H1 (cell line): ENCODE data around the gene KRTAP5-8. TPM values are rescaled to one million over a fixed set of nuclear protein-coding genes. Genes with fewer than 3 reads are reported as not detected.

Source experiments
- CHD7 ChIP-seq: fragments of 300-600 bp; sonication (generic); IDR thresholded peaks from 2 replicates; pipeline ENCODE4 v1.7.1; 2012; ENCODE audit warnings: low read length, moderate library complexity, mild to moderate bottlenecking, inconsistent platforms; ENCODE audit not compliant: insufficient replicate concordance
- polyA plus RNA-seq, 7 experiments: library from polyadenylated mRNA; depleted of rRNA in 3 of 7; stranded (reverse) in 5 of 7; unstranded in 2 of 7; fragments of >200 nt in 5 of 7; fragments of 200-250 nt in 2 of 7; gene quantifications; 1 replicate in 5 of 7; 2 replicates in 1 of 7; 4 replicates in 1 of 7; pipeline versions ENCODE4 v1.2.1 to v1.2.3, GENCODE V29; 2011 to 2013; ENCODE audit warnings: missing spikeins in 2 of 7, mixed read lengths in 2 of 7
- total RNA-seq: library from RNA; stranded (reverse); fragmentation: NEBNext Ultra II Directional; extraction: Animal tissue kit (Norgen Biotek cat#: 25700); gene quantifications from 2 replicates; pipeline ENCODE4 v1.2.1, GENCODE V29; 2021

The KRTAP5-8 gene
- total and polyA plus RNA-seq, 2 of the 8 experiments (the other 6 are each of a cell fraction or from before 2014, with no cell fraction given): not detected

GRCh38 chr11:71568704-71569349 lies 31.0 kb downstream of the KRTAP5-8 start (continued):
- TF ChIP-seq CHD7: no peak
